ENCODE results near the gene LARP1B. TPM values are rescaled to one million over a fixed set of nuclear protein-coding genes. Genes with fewer than 3 reads are reported as not detected.

LARP1B gene
- total RNA-seq, 1 donor from 2014 or later: 19.9 TPM

DNA sequence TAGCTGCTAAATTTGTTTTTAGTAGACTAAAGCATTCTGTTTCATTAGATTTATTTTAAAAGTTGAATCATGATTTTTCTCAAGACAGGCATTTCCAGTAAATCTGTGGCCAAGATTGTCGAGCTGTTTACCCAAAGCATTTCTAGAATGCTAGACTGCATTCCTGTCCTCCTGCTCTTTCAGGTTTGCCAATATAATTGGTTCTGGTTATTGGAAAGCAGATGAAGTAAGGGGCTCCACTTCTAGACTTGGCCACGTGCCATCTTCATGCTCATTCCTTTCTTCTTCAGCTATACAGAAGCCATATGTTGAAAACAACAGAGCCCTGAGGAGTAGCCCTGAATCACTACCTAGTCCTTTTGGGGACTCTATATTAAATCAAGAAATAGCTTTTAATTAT lies 164.0 kb downstream of the LARP1B start:
- H3K4me3 Mint-ChIP-seq: no peak overlapping the region
- no peaks in the 10 kb centered on the region for H3K36me3 Mint-ChIP-seq
- TF ChIP-seq, protein P1, sequence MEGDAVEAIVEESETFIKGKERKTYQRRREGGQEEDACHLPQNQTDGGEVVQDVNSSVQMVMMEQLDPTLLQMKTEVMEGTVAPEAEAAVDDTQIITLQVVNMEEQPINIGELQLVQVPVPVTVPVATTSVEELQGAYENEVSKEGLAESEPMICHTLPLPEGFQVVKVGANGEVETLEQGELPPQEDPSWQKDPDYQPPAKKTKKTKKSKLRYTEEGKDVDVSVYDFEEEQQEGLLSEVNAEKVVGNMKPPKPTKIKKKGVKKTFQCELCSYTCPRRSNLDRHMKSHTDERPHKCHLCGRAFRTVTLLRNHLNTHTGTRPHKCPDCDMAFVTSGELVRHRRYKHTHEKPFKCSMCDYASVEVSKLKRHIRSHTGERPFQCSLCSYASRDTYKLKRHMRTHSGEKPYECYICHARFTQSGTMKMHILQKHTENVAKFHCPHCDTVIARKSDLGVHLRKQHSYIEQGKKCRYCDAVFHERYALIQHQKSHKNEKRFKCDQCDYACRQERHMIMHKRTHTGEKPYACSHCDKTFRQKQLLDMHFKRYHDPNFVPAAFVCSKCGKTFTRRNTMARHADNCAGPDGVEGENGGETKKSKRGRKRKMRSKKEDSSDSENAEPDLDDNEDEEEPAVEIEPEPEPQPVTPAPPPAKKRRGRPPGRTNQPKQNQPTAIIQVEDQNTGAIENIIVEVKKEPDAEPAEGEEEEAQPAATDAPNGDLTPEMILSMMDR (IDR thresholded peaks at IDR 0.05; ENCODE audit: unreplicated experiment): no peak
- H3K9me3 Mint-ChIP-seq: peaks cover 3% of the 10 kb centered on the region
- H3K27me3 Mint-ChIP-seq (ENCODE audit: low read depth): no peaks in the 10 kb centered on the region
- DNase-seq (ENCODE audit: low spot score in 2 of 2, unreplicated experiment in 2 of 2): peak; percentile 34 to 52
- H3K4me1 Mint-ChIP-seq: peaks cover 56% of the 10 kb centered on the region
- peak overlapping the region; percentile 71 for H3K27ac Mint-ChIP-seq

DNA sequence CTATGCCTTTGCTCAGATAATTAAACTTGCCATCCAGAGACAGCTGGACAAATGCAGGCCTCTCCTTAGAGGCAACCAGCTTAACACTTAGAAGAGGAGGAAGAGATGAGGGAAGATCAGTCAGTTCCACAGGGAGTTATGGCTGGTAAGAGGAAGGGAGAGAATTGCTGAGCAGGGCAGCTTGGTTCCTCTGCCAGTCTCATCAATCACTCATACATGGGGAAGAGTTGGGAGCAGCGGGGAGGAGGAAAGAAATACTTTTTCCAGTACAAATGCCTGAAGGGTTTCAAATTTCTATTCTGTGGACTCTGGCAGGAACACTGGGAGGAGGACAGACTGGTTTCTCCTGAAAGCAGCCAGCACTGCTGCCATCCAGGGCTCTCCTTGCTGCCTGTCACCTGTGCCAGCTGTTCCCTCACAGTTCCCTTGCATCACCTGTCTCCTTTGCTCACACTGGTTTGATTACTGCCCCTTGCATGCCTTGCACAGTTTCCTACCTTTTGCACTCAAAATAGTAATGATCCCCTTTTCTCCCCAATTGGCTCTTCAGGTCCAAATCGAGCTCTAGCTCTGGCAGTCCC lies 167.0 kb downstream of the LARP1B start:
- TF ChIP-seq, protein P1 (IDR thresholded peaks at IDR 0.05; ENCODE audit: unreplicated experiment): no peak
- Mint-ChIP-seq H3K9me3 (peaks cover 16% of the 10 kb centered on the region), H3K4me1 (peaks cover 37% of the 10 kb centered on the region), H3K36me3 (no peaks in the 10 kb centered on the region), H3K4me3 (no peak overlapping the region), H3K27ac (peak overlapping the region; percentile 89), H3K27me3 (ENCODE audit: low read depth) (no peaks in the 10 kb centered on the region)
- DNase-seq (ENCODE audit: low spot score in 2 of 2, unreplicated experiment in 2 of 2): no peak

DNA sequence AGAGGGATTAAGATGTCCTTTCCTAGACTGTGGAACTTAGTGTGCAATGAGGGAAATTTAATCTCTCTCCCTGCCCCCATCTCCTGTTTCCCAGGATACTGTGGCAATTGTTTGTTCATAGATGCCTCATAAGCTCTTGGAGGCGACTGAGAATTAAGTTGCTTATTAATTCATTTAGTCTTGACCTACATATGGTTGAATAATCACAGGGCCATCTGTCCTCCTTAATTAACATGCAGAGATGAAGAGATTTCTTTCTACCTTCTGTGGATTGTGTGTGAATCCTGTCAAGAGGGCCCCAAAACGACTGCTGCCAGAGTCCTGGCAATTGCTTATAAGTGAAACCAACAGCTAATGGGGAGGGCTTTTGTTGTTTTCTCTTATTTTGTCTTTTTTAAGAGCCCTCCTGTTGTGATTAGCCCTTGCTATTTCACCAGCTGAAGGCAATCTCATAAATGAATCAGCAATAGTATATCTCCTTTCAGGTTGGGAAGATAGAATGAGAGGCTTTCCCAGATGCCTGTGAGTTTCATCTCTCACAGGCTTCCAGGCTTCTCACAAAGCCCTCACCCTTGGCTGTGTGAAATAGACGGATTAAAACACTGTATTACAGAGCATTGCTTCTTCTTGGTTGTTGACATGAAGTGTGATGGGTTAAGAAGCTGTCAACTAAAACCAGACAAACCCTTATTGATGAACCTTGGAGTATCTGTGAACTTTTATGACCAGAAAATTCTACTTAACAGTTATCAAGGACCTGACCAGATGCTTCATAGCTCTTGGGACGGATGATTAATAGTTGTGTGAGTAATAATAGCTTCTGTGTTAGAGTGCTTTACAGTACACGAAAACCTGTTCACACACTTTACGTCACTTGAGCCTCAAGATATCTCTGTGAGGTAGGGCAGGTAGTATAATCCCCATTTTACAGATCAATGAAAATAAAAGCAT lies 168.0 kb downstream of the LARP1B start:
- H3K27ac Mint-ChIP-seq: peak overlapping the region; percentile 89
- H3K27me3 Mint-ChIP-seq (ENCODE audit: low read depth): no peaks in the 10 kb centered on the region
- H3K36me3 Mint-ChIP-seq: no peaks in the 10 kb centered on the region
- peaks cover 16% of the 10 kb centered on the region for H3K9me3 Mint-ChIP-seq
- DNase-seq (ENCODE audit: low spot score in 2 of 2, unreplicated experiment in 2 of 2): no peak
- no peak overlapping the region for H3K4me3 Mint-ChIP-seq
- peaks cover 35% of the 10 kb centered on the region for H3K4me1 Mint-ChIP-seq
- TF ChIP-seq, protein P1 (IDR thresholded peaks at IDR 0.05; ENCODE audit: unreplicated experiment): no peak

- H3K27ac Mint-ChIP-seq: no peak overlapping the region
- H3K4me3 Mint-ChIP-seq: no peak overlapping the region
- H3K36me3 Mint-ChIP-seq: no peaks in the 10 kb centered on the region
Measured at GRCh38 chr4:128232719-128233118, 171.6 kb downstream of the LARP1B start.

GRCh38 chr4:128234836-128235235 lies 173.7 kb downstream of the LARP1B start:
- Mint-ChIP-seq H3K4me3 (no peak overlapping the region), H3K9me3 (peaks cover 17% of the 10 kb centered on the region), H3K27me3 (ENCODE audit: low read depth) (no peaks in the 10 kb centered on the region), H3K27ac (no peak overlapping the region), H3K4me1 (no peaks in the 10 kb centered on the region), H3K36me3 (no peaks in the 10 kb centered on the region)
- TF ChIP-seq, protein P1 (IDR thresholded peaks at IDR 0.05; ENCODE audit: unreplicated experiment): no peak
- no peak for DNase-seq (ENCODE audit: low spot score in 2 of 2, unreplicated experiment in 2 of 2)

More at GRCh38 chr4:128232719-128233118, 171.6 kb downstream of the LARP1B start:
- TF ChIP-seq, protein P1 (IDR thresholded peaks at IDR 0.05; ENCODE audit: unreplicated experiment): no peak
- Mint-ChIP-seq H3K27me3 (ENCODE audit: low read depth) (no peaks in the 10 kb centered on the region), H3K9me3 (peaks cover 16% of the 10 kb centered on the region), H3K4me1 (peaks cover 19% of the 10 kb centered on the region)
- DNase-seq (ENCODE audit: low spot score in 2 of 2, unreplicated experiment in 2 of 2): no peak
